DMS 273 (cell line): ENCODE data around the gene GTPBP10.

Experiments
- DNase-seq: peaks from one replicate; lab custom pipeline; 2025; ENCODE audit not compliant: unreplicated experiment; lab: John Stamatoyannopoulos, UW

Gene GTPBP10

GRCh38 chr7:90351987-90352386 lies 5.5 kb downstream of the GTPBP10 start:
- no peak for DNase-seq

- DNase-seq: no peak
These were observed 36.9 kb downstream of the GTPBP10 start for GRCh38 chr7:90383422-90383821.

GRCh38 chr7:90383861-90384260 lies 37.3 kb downstream of the GTPBP10 start:
- DNase-seq: no peak

- DNase-seq: no peak
These were observed 37.9 kb downstream of the GTPBP10 start for GRCh38 chr7:90384433-90384832.

GRCh38 chr7:90387470-90388240 lies 41.1 kb downstream of the GTPBP10 start:
- no peak for DNase-seq

- no peak for DNase-seq
These were observed 44.4 kb downstream of the GTPBP10 start for GRCh38 chr7:90390926-90391325.

- DNase-seq: no peak
These were observed 45.0 kb downstream of the GTPBP10 start for GRCh38 chr7:90391488-90391887.

GRCh38 chr7:90396420-90396819 lies 49.9 kb downstream of the GTPBP10 start:
- peak; percentile 43 for DNase-seq

GRCh38 chr7:90401989-90402388 lies 55.5 kb downstream of the GTPBP10 start:
- DNase-seq: peak; percentile 98

- DNase-seq: peak; percentile 51
These were observed 56.3 kb downstream of the GTPBP10 start for GRCh38 chr7:90402785-90403173.

- DNase-seq: peak; percentile 97
These were observed 56.9 kb downstream of the GTPBP10 start, which contains the start of gene CLDN12 for GRCh38 chr7:90403174-90404113. TSS of gene CLDN12 (plus strand) at chr7:90403461. CDS start at chr7:90412677, 9,216 bp downstream.

- DNase-seq: no peak
These were observed 58.3 kb downstream of the GTPBP10 start for GRCh38 chr7:90404777-90405176.

GRCh38 chr7:90407484-90407821 lies 60.9 kb downstream of the GTPBP10 start:
- DNase-seq: no peak

GRCh38 chr7:90408142-90408541 lies 61.6 kb downstream of the GTPBP10 start:
- no peak for DNase-seq

- no peak for DNase-seq
These were observed 63.2 kb downstream of the GTPBP10 start for GRCh38 chr7:90409667-90410066.

GRCh38 chr7:90411510-90411909 lies 65.0 kb downstream of the GTPBP10 start:
- no peak for DNase-seq

GRCh38 chr7:90412458-90413184 lies 66.1 kb downstream of the GTPBP10 start:
- DNase-seq: peak; percentile 49

GRCh38 chr7:90413185-90413528 lies 66.6 kb downstream of the GTPBP10 start:
- DNase-seq: no peak

- no peak for DNase-seq
These were observed 75.1 kb downstream of the GTPBP10 start for GRCh38 chr7:90421651-90422050.

- no peak for DNase-seq
These were observed 78.2 kb downstream of the GTPBP10 start for GRCh38 chr7:90424720-90425119.

GRCh38 chr7:90425376-90425775 lies 78.9 kb downstream of the GTPBP10 start:
- DNase-seq: no peak
